Midbrain (tissue), 1 donor: ENCODE measurements around the gene COL27A1.

ENCODE experiments used
- DNase-seq: peaks from one replicate; lab custom pipeline; 2025; lab: John Stamatoyannopoulos, UW

The COL27A1 gene

DNA sequence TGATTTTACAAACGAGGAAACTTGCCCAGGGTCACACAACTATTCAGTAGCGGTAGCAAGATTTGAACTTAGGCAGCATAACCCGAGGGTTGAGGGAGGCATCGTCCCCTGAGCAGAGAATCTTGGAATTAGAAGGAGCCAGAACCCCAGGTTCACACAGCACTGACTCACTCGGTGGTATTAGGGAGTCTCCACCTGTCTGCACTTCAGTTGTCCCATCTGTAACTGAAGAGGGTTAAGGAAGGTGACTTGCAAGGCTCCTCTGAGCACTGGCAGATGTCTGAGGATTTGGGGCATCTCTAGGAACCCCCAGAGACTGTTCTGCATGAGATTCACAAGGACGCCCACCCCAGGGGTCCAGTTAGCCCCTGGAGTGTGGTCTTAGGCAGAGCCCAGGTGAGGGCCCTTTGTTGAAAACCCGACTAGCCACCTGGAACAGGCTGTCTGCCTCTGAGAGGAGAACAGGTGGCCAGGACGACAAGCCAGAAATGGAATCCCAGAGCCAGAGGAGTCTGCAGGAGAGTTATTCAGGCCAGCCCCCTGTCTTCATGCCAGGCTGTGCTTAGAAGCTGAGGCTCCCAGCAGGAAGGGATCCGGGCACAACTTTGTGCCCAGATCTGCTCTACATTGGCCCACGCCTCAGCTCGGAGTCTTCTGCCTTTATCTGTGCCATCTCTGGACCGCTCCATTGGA, 117.5 kb downstream of the COL27A1 start:
- DNase-seq: no peak

DNA sequence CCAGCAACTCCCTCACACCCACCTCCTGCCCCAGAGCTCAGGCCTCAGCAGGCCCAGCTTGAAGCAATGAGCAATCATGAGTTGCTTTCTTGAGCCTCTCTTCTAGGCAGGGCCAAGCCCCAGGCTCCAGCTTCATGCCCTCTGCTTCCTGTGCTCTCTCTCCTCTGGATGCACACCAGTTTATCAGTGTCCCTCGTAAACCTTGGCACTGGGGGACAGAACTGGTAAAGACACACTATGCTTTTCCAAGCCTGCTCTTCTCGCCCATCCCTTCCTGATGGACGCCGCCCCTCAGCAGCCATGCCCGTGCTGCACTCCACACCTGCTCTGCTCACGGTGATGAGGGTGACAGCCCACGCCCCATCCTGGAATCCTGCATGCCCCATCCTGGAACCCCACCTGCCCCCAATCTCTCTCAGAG, 118.1 kb downstream of the COL27A1 start:
- no peak for DNase-seq

DNA sequence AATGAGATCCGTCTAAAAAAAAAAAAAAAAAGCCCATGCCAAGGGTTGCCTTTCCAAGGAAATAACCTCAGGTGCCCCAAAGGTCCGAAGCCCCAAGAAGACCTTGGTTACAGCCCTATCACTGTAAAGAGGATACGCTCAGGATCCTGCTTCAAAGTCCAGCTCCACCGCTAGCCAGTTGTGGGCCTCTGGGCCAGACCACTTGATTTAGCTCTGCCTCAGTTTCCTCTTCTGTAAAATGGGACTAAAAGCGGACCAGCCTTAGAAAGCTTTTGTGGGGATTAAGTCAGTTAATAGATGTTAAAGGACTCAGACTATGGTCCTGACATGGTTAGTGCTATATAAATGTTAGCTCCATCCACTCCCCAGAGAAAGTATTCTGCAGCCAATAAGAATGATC, 118.9 kb downstream of the COL27A1 start:
- DNase-seq: no peak

- DNase-seq: no peak
These were observed 120.1 kb downstream of the COL27A1 start for GRCh38 chr9:114275246-114276004.

DNA sequence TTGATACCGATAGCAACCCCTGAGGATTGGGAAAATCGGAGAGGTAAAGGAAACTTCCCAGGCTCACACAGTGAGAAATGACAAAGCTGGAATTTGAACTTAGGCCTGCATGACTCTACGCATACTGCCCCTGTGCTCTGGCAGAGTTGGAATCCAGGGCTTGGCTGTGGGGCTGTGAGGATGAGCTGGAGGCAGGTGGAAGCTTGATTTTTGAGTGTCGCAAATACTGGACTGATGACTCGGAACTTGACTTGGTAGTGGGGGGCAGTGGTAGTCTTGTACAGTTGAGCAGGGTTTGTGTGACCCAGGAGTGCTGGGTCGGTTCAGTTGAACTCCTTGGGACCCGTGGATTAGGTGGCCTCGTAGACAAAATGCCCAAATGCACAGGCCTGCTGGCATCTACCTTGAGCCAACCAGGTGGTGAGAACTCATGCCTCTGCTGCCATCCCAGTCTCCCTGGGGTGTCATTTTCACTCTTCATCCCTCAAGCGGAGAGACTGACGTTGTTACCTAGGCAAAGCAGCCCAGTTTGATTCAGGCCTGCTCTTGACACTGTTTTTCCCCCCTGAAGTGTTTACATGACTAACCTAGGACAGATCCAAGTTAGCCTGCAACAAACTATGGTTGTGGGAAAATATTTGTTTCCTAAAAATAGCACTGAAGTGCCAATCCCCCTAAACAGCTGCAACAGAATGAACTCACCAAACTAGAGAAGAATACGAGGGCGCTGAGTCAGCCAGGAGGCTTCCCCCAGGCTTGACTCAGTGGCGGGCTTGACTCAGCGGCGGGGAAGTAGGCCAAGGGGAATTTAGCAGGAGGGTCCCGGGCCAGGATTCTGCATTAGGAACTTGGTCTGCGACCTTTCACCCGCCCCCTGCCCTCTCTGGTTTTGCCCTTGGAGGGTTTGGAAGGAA, 121.8 kb downstream of the COL27A1 start:
- no peak for DNase-seq

DNA sequence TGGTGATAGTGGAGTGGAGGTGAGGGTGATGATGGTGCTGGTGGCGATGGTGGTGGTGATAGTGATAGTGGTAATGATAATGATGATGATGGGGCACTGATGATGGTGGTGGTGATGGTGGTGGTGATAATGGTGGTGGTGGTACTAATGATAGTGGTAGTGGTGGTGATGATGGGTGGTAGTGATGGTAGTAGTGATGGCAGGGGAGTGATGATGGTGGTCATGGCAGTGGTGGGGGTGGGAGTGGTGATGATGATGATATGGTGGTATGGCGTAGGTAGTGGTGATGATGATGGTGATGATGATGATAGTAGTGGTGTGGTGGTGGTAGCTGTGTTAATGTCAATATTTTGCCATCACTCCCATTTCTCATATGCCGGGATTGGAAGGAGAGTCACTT, 123.0 kb downstream of the COL27A1 start:
- no peak for DNase-seq

- DNase-seq: no peak
These were observed 123.7 kb downstream of the COL27A1 start for GRCh38 chr9:114278881-114279570.

GRCh38 chr9:114279693-114280092, 124.4 kb downstream of the COL27A1 start:
- DNase-seq: no peak

GRCh38 chr9:114280636-114281472, 125.5 kb downstream of the COL27A1 start:
- DNase-seq: no peak

DNA sequence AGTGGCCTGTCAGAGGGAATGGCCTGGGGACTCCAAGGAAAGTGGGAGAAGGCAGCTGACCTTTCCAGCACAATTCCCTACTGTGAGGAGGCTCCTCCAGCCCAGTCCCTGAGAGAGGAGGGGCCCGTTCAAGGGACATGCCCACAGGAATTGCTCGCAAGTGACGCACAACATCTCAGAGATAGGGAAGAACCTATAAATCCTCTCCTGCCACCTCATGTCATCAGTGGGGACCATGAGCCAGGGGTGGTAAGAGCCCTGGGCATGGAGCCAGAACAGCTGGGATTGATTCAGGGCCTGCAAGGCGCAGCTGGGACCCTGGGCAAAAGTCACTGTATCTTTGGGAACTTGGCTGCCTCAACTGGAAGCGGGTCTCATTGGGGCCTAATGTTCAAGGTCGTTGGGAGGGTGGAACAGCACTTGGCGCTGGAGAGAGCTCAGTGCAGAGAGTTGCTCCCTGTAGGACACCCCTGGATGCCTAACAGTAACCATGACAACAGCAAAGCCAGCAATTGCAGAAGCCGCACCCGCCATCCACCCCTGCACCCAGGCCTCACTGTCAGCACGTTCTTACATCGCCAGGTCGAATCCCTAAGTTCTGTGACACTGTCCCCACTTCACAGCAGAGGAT, 126.3 kb downstream of the COL27A1 start:
- no peak for DNase-seq

DNA sequence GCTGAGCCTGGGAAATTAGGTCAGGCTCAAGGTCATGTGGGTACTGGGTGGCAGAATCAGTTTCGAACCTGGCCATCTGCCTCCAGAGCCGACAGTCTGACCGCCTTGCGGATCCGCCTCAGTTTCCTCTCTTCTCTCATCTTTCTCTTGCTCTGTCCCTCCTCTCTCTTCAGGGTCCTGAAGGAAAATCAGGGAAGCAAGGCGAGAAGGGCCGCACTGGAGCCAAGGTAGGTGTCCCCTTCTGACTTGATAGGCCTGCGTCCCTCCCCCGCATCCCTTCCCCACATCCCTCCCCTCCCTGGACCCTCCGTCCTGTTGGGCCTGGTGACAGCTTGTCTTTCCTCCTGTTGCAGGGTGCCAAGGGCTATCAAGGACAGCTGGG, 126.8 kb downstream of the COL27A1 start:
- DNase-seq: no peak

DNA sequence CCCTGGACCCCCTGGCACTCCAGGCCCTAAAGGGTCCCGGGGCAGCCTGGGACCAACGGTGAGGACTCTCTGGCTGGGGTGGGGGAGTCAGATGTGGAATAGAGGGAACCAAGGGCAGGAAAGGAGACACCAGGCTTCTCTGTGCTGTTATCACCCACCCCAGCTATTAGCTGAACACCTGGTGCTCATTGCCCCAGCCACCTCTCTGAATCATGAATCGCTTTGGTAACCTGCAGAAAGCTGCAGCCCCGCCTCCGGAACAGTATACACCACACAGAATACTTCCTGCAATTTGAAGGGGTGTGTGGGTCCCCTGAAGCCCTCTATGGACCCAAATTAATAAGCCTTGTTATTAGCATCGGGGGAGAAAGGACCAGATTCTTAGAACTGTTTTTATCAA, 127.2 kb downstream of the COL27A1 start:
- DNase-seq: no peak

GRCh38 chr9:114282926-114283325, 127.6 kb downstream of the COL27A1 start:
- no peak for DNase-seq

DNA sequence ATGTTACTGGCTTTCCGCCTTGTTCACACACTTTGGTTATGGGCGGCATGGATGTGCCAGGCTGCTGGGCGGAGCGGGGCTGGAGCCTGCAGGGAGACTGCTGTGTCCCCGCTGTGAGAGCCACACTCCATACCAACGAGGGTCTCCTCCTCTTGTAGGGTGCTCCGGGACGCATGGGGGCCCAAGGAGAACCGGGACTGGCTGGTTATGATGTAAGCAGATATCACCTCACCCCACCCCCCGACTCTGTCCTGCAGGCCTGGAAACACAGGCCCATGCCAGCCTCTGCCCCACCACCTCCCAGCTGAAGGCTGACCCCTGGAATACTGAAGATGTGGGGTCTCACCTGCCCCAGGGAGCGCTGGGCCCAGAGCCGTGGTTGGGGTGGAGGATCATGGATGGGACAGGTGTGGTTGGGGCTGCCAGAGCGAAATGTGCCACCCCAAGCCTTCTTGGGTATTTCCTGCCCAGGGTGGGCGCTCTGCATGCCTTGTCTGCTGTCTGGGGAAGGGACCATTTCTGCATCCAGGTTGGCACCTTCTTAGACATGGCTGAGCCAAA, 128.3 kb downstream of the COL27A1 start:
- DNase-seq: no peak

- no peak for DNase-seq
These were observed 129.2 kb downstream of the COL27A1 start for GRCh38 chr9:114284316-114285060.

- DNase-seq: no peak
These were observed 130.0 kb downstream of the COL27A1 start for GRCh38 chr9:114285166-114285867.

- DNase-seq: no peak
These were observed 130.9 kb downstream of the COL27A1 start for GRCh38 chr9:114286146-114286679.

DNA sequence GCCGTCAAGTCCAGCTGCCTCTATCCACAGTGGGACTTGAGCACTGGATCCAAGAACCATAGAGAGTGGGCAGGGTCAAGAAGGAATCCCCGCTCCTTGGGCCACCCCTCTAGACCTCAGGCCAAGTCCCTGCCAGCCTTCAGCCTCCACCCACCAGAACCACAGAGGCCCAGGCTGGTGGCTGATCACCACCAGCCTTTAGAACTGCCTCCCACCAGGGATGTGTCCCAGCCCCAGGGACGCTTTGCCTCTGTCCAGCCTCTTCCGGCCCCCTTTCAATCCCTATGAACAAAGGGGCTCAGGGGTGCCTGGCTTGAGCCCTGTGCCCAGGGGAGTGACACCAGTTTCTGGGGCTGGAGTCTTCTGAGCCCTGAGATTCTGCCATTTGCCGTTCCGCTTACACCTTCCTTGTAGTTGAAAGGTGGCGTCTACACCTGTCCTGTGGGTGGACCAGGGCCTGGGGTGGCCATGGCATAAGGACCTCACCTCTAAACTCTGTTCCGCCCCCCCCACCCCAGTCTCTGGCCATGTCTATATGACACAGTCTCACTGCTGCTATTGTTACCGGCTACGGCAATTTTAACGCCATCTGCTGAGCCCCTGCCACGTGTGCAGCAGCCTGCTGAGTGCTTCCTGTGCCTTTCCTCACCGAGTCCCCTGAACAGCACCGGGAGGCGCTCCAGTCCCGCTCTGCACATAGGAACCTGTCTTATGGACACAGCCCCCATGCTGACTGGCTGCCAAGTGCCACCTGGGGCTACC, 131.8 kb downstream of the COL27A1 start:
- DNase-seq: no peak
